CD14-positive monocyte (primary cell): ENCODE measurements around the gene PDAP1. TPM values are rescaled to one million over a fixed set of nuclear protein-coding genes. Genes with fewer than 3 reads are reported as not detected.
A peak's percentile ranks its signal among the peaks of the same experiment; 100 is the strongest.

ENCODE experiments used
- DNase-seq, 3 donors: peaks; one replicate each; pipeline ENCODE4 v3.0.0-alpha.2; 2011 to 2022
- H2AFZ ChIP-seq: 2 replicates; pipeline ENCODE4 v1.6.0; 2012; ENCODE audit warnings: mild to moderate bottlenecking, low read depth, low read length, inconsistent platforms; ENCODE audit not compliant: insufficient read depth, poor library complexity, severe bottlenecking
- H3K27ac ChIP-seq, 2 donors: 1 replicate in 1 of 2; 2 replicates in 1 of 2; pipeline ENCODE4 v1.5.1; 2012 to 2013; ENCODE audit warnings: low read length in 2 of 2, control low read depth in 1 of 2, inconsistent platforms in 1 of 2, low read depth in 1 of 2, mild to moderate bottlenecking in 1 of 2
- H3K27me3 ChIP-seq, 2 donors: one replicate each; pipeline versions ENCODE4 v1.6.0 to v1.6.1; 2011 to 2013; ENCODE audit warnings: low read length in 2 of 2; ENCODE audit not compliant: control insufficient read depth in 2 of 2, insufficient read depth in 2 of 2
- H3K36me3 ChIP-seq, 2 donors: replicated peaks in 1 of 2; 1 replicate in 1 of 2; 2 replicates in 1 of 2; pipeline versions ENCODE4 v1.5.1 to v1.6.1; 2012 to 2013; ENCODE audit warnings: low read length in 2 of 2, control low read depth in 1 of 2, inconsistent platforms in 1 of 2, mild to moderate bottlenecking in 1 of 2; ENCODE audit not compliant: insufficient read depth in 2 of 2, control insufficient read depth in 1 of 2
- H3K4me1 ChIP-seq, 2 donors: 1 replicate in 1 of 2; 2 replicates in 1 of 2; pipeline versions ENCODE4 v1.5.1 to v1.6.1; 2012 to 2013; ENCODE audit warnings: low read length in 2 of 2, control low read depth in 1 of 2, inconsistent platforms in 1 of 2, mild to moderate bottlenecking in 1 of 2, moderate library complexity in 1 of 2; ENCODE audit not compliant: insufficient read depth in 2 of 2, control insufficient read depth in 1 of 2
- H3K4me2 ChIP-seq: replicated peaks from 2 replicates; pipeline ENCODE3; 2012; ENCODE audit warnings: low read length, moderate library complexity, mild to moderate bottlenecking; ENCODE audit not compliant: poor library complexity, severe bottlenecking; ENCODE audit errors: extremely low read depth
- H3K4me3 ChIP-seq, 3 experiments: fragments of 200-600 bp in 1 of 3; sonication (generic) in 1 of 3; replicated peaks in 1 of 3; 1 replicate in 2 of 3; 2 replicates in 1 of 3; pipeline ENCODE4 v1.5.1; 2011 to 2013; ENCODE audit warnings: low read length in 3 of 3, mild to moderate bottlenecking in 3 of 3, control low read depth in 2 of 3, low read depth in 2 of 3, inconsistent platforms in 1 of 3, moderate library complexity in 1 of 3
- H3K79me2 ChIP-seq: 2 replicates; pipeline ENCODE4 v1.6.0; 2012; ENCODE audit warnings: mild to moderate bottlenecking, control low read depth, inconsistent platforms, low read length, moderate library complexity; ENCODE audit not compliant: insufficient read depth
- H3K9ac ChIP-seq: 2 replicates; pipeline ENCODE4 v1.6.0; 2017; ENCODE audit warnings: low read length, mild to moderate bottlenecking; ENCODE audit not compliant: insufficient read depth, poor library complexity, severe bottlenecking
- H3K9me3 ChIP-seq, 2 donors: replicated peaks in 1 of 2; 1 replicate in 1 of 2; 2 replicates in 1 of 2; pipeline versions ENCODE4 v1.5.1 to v1.6.1; 2012 to 2013; ENCODE audit warnings: low read length in 2 of 2, control low read depth in 1 of 2; ENCODE audit not compliant: control insufficient read depth in 1 of 2, insufficient read depth in 1 of 2
- H4K20me1 ChIP-seq: 2 replicates; pipeline ENCODE4 v1.6.0; 2012; ENCODE audit warnings: mild to moderate bottlenecking, low read length, control low read depth, moderate library complexity; ENCODE audit not compliant: insufficient read depth
- H3K27ac Mint-ChIP-seq, 7 donors: one replicate each; pipeline ENCODE4 v1.8.0; 2020; ENCODE audit warnings: mild to moderate bottlenecking in 7 of 7, mixed read lengths in 7 of 7, moderate library complexity in 6 of 7, inconsistent platforms in 2 of 7
- H3K27me3 Mint-ChIP-seq, 3 donors: one replicate each; pipeline ENCODE4 v1.8.0; 2021 to 2022; ENCODE audit warnings: low read depth in 3 of 3, mild to moderate bottlenecking in 3 of 3, mixed read lengths in 3 of 3, moderate library complexity in 3 of 3, inconsistent platforms in 1 of 3
- H3K36me3 Mint-ChIP-seq, 2 donors: one replicate each; pipeline ENCODE4 v1.8.0; 2020; ENCODE audit warnings: mixed read lengths in 2 of 2, inconsistent platforms in 1 of 2, mild to moderate bottlenecking in 1 of 2
- H3K4me1 Mint-ChIP-seq: one replicate; pipeline ENCODE4 v1.8.0; 2020; ENCODE audit warnings: mild to moderate bottlenecking, mixed read lengths
- H3K4me3 Mint-ChIP-seq, 2 donors: one replicate each; pipeline ENCODE4 v1.8.0; 2020; ENCODE audit warnings: mild to moderate bottlenecking in 2 of 2, mixed read lengths in 2 of 2, moderate library complexity in 1 of 2
- H3K9me3 Mint-ChIP-seq, 7 donors: one replicate each; pipeline ENCODE4 v1.8.0; 2020 to 2022; ENCODE audit warnings: mixed read lengths in 7 of 7, mild to moderate bottlenecking in 6 of 7, moderate library complexity in 6 of 7, inconsistent platforms in 2 of 7
- CTCF ChIP-seq: fragments of 200-600 bp; IDR thresholded peaks from one replicate; pipeline ENCODE4 v1.8.0; 2022; ENCODE audit warnings: antibody characterized with exemption, mild to moderate bottlenecking
- WGBS: methylation state at CpG from one replicate; pipeline ENCODE4 v1.1.5; 2013; ENCODE audit warnings: missing lambda C conversion rate; ENCODE audit not compliant: insufficient coverage; 5-methylcytosine and 5-hydroxymethylcytosine counted together
- intact Hi-C, 2 donors: fragments of 100-400 bp; cut with micrococcal nuclease; formaldehyde crosslinking; loops; one replicate each; pipeline versions ENCODE4 v1.15.0 to v1.15.1; 2023
- polyA plus RNA-seq, 3 donors: library from polyadenylated mRNA; depleted of rRNA in 1 of 3; unstranded in 2 of 3; stranded (reverse) in 1 of 3; fragments of 300-500 nt in 2 of 3; fragments of >200 nt in 1 of 3; fragmentation: Illumina TruSeq in 2 of 3; gene quantifications; 1 replicate in 2 of 3; 2 replicates in 1 of 3; pipeline ENCODE4 v1.2.3, GENCODE V29; 2012 to 2021

The PDAP1 gene
- polyA plus RNA-seq, 3 donors, result 9.8 to 43.3 (median 16.2) TPM

DNA sequence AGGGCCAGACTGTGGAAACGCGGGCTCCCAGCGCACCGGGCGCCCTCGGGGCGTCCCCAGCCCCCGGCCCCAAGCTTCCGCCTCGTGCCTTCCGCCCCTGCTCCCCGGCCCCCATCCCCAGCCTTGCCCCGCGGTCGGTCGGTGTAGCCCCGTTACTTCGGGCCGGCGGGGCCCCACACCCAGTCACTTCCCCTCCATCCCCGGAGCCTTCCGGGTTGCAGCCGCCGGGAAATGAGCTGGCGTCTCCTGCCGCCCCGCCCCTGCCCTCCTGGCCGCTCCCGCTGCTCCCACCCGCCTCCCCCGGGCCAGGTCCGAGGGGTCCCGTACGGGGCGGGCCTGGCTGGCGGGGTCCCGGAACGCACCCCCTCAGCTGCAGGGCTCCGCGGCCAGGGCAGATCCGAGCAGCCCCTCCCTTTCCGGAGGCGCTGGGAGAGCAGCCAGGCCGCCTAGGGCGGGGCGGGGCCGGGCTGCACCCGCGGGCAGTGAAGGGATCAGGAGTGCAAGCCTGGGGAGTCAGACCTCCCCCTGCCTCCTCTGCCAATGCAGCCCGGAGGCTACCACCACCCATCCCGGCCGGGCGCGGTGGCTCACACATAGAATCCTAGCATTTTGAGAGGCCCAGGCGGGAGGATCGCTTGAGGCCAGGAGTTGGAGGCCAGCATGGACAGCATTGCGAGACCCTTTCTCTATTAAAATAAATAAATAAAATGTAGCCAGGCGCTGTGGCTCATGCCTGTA is 33.2 kb downstream of the PDAP1 start:
- H3K27me3 ChIP-seq, result no peaks in the 10 kb centered on the region

More for the DNA sequence above, 33.2 kb downstream of the PDAP1 start:
- Mint-ChIP-seq H3K4me1 (peaks cover 55% of the 10 kb centered on the region), H3K27me3 (peaks cover 0 to 2% (median 0%) of the 10 kb centered on the region in 3 donors), H3K4me3 (peak overlapping the region; percentile 82 to 89), H3K27ac (peak overlapping the region; percentile 94 to 100 (median 99)), H3K36me3 (peaks cover 14 to 37% of the 10 kb centered on the region in 2 donors), H3K9me3 (peaks cover 0 to 1% (median 0%) of the 10 kb centered on the region in 7 donors)
- H3K9ac ChIP-seq, result peak overlapping the region; percentile 86
- no peaks in the 10 kb centered on the region for H3K9me3 ChIP-seq
- H4K20me1 ChIP-seq, result peaks cover 41% of the 10 kb centered on the region
- H3K79me2 ChIP-seq, result peaks cover 56% of the 10 kb centered on the region
- intact Hi-C loops, result loop anchor here in 1 of 2 donors (2.0 to 5.0 kb wide), 2 partner anchors 34 to 43 kb away; partner anchors contain the start of genes BUD31 and PDAP1
- H3K4me3 ChIP-seq, result peak overlapping the region; percentile 82 to 95 (median 89)
- H3K36me3 ChIP-seq, result peaks cover 10% of the 10 kb centered on the region in 2 donors
- H3K4me2 ChIP-seq, result peak overlapping the region; percentile 93
- DNase-seq, result peak; percentile 65 to 70 (median 70)
- H2AFZ ChIP-seq, result peak overlapping the region; percentile 41
- WGBS, result under 1% methylated on average over 42 of the region's 58 CpGs
- H3K4me1 ChIP-seq, result peaks cover 54 to 66% of the 10 kb centered on the region in 2 donors
- H3K27ac ChIP-seq, result peak overlapping the region; percentile 94
- TF ChIP-seq CTCF, result no peak
